Fibroblast of skin of right biceps (primary cell): ENCODE data around the gene RNF26.

Source experiments
- DNase-seq: peaks from one replicate; pipeline ENCODE4 v3.0.0-alpha.2; 2013

Gene RNF26

GRCh38 chr11:119334174-119334930, at the start of gene RNF26:
RNF26 (plus strand) TSS chr11:119334527; CDS start chr11:119335123, 596 bp downstream.
- peak; percentile 99 for DNase-seq

- no peak for DNase-seq
Observed at GRCh38 chr11:119285431-119285830, 48.9 kb upstream of the RNF26 start.

- DNase-seq: no peak
Observed at GRCh38 chr11:119288219-119288618, 46.1 kb upstream of the RNF26 start.

- no peak for DNase-seq
Observed at GRCh38 chr11:119290894-119291497, 43.3 kb upstream of the RNF26 start.

- DNase-seq: no peak
Observed at GRCh38 chr11:119293461-119293860, 40.9 kb upstream of the RNF26 start.

- peak; percentile 30 for DNase-seq
Observed at GRCh38 chr11:119295178-119295577, 39.1 kb upstream of the RNF26 start.

GRCh38 chr11:119297938-119298337, 36.4 kb upstream of the RNF26 start:
- DNase-seq: no peak

GRCh38 chr11:119298726-119299125, 35.6 kb upstream of the RNF26 start:
- no peak for DNase-seq

- DNase-seq: no peak
Observed at GRCh38 chr11:119299416-119299815, 34.9 kb upstream of the RNF26 start.

- DNase-seq: no peak
Observed at GRCh38 chr11:119300198-119300964, 33.9 kb upstream of the RNF26 start.

- DNase-seq: no peak
Observed at GRCh38 chr11:119303227-119303718, 31.1 kb upstream of the RNF26 start.

- DNase-seq: no peak
Observed at GRCh38 chr11:119305556-119306372, 28.6 kb upstream of the RNF26 start.

- peak; percentile 50 for DNase-seq
Observed at GRCh38 chr11:119306373-119306890, 27.9 kb upstream of the RNF26 start.

GRCh38 chr11:119307219-119307618, 27.1 kb upstream of the RNF26 start:
- DNase-seq: no peak

- no peak for DNase-seq
Observed at GRCh38 chr11:119307974-119308373, 26.4 kb upstream of the RNF26 start.

- DNase-seq: no peak
Observed at GRCh38 chr11:119309411-119309810, 24.9 kb upstream of the RNF26 start.

GRCh38 chr11:119309953-119310681, 24.2 kb upstream of the RNF26 start:
- DNase-seq: no peak

GRCh38 chr11:119310682-119311052, 23.7 kb upstream of the RNF26 start:
- DNase-seq: no peak

- no peak for DNase-seq
Observed at GRCh38 chr11:119314726-119315125, 19.6 kb upstream of the RNF26 start.

- DNase-seq: peak; percentile 54
Observed at GRCh38 chr11:119315131-119316015, 19.0 kb upstream of the RNF26 start.
